DND-41 (cell line): ENCODE data around the gene ARL2.

Experiments used
- CTCF ChIP-seq: IDR thresholded peaks from 2 replicates; pipeline ENCODE4 v1.5.1; 2012; ENCODE audit warnings: borderline replicate concordance, low read length, moderate library complexity, mild to moderate bottlenecking; ENCODE audit not compliant: poor library complexity, severe bottlenecking; ENCODE audit errors: extremely low read depth
- EZH2 ChIP-seq: IDR thresholded peaks from 3 replicates; pipeline ENCODE4 v1.6.1; 2012; ENCODE audit warnings: borderline replicate concordance, low read depth, mild to moderate bottlenecking, moderate library complexity, low read length, inconsistent platforms; ENCODE audit not compliant: severe bottlenecking

- TF ChIP-seq CTCF: no peak
- no peak for TF ChIP-seq EZH2
Measured at GRCh38 chr11:65002706-65003105, 11.3 kb upstream of the ARL2 start.
